MCF 10A (cell line): ENCODE measurements around the gene ACP6. TPM values are rescaled to one million over a fixed set of nuclear protein-coding genes. Genes with fewer than 3 reads are reported as not detected.

Experiments used
- BruUV-seq: library from RNA; stranded (reverse); fragments of 400-500 nt; replicated peaks from 2 replicates; lab custom pipeline; 2021; lab: Mats Ljungman, UMichigan
- CTCF ChIA-PET: fragments of 300-600 bp; sonication (Branson Sonifier 250); formaldehyde crosslinking; extraction: SDS; loops from one replicate; lab custom pipeline; 2021; ENCODE audit warnings: antibody characterized with exemption, inconsistent platforms; lab: Yijun Ruan, JAX
- POLR2A ChIA-PET: fragments of 300-600, 350-650 bp; sonication (Branson Sonifier 250); formaldehyde crosslinking; extraction: SDS; loops from one replicate; lab custom pipeline; 2020; ENCODE audit warnings: antibody characterized with exemption, inconsistent platforms; lab: Yijun Ruan, JAX
- DNase-seq: peaks from one replicate; pipeline ENCODE4 v3.0.0-alpha.2; 2018; ENCODE audit not compliant: unreplicated experiment
- H3K27ac Mint-ChIP-seq: one replicate; pipeline ENCODE4 v1.8.0; 2022; ENCODE audit warnings: mild to moderate bottlenecking, low read depth, mixed read lengths; ENCODE audit not compliant: unreplicated experiment
- H3K27me3 Mint-ChIP-seq: one replicate; pipeline ENCODE4 v1.8.0; 2022; ENCODE audit warnings: mixed read lengths; ENCODE audit not compliant: insufficient read depth, unreplicated experiment
- H3K36me3 Mint-ChIP-seq: one replicate; pipeline ENCODE4 v1.8.0; 2022; ENCODE audit warnings: mild to moderate bottlenecking, moderate library complexity, mixed read lengths; ENCODE audit not compliant: insufficient read depth, unreplicated experiment
- H3K4me1 Mint-ChIP-seq: one replicate; pipeline ENCODE4 v1.8.0; 2022; ENCODE audit warnings: mixed read lengths; ENCODE audit not compliant: insufficient read depth, unreplicated experiment
- H3K4me3 Mint-ChIP-seq: one replicate; pipeline ENCODE4 v1.8.0; 2022; ENCODE audit warnings: mild to moderate bottlenecking, moderate library complexity, mixed read lengths; ENCODE audit not compliant: unreplicated experiment
- H3K9me3 Mint-ChIP-seq: one replicate; pipeline ENCODE4 v1.8.0; 2022; ENCODE audit warnings: mixed read lengths; ENCODE audit not compliant: unreplicated experiment
- intact Hi-C: fragments of 100-400 bp; cut with micrococcal nuclease; formaldehyde crosslinking; loops from 2 replicates; pipeline ENCODE4 v1.14.1; 2022
- total RNA-seq: library from RNA; stranded (reverse); gene quantifications from 2 replicates; pipeline ENCODE4 v1.2.3, GENCODE V29; 2022
- TF ChIP-seq, protein P1 (sequence below): fragments of 200-600 bp; IDR thresholded peaks from one replicate; pipeline ENCODE4 v1.8.0; 2022; ENCODE audit warnings: antibody characterized with exemption, mild to moderate bottlenecking; ENCODE audit not compliant: unreplicated experiment

Gene ACP6
- total RNA-seq, 1 experiment from 2014 or later = 40.5 TPM

DNA sequence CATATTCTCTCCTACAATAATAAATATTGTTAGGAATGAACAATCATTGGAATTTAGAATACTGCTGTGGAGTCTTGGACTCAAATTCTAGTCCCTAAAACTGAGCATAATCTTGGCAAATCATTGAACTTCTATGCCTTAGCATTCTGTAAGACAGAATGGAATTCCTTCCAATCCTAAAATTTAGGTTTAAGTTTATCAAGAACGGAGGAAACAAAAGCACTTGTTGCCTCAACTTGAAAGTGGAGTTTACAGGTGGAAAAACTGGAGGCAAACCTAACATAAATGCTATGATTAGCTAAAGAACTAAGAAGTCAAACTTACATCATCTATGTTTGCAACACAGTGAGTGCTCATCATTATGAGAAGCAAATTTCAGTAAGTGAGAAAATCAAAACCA, 73.3 kb downstream of the ACP6 start:
- no TSS peak for BruUV-seq
- TF ChIP-seq, protein P1, sequence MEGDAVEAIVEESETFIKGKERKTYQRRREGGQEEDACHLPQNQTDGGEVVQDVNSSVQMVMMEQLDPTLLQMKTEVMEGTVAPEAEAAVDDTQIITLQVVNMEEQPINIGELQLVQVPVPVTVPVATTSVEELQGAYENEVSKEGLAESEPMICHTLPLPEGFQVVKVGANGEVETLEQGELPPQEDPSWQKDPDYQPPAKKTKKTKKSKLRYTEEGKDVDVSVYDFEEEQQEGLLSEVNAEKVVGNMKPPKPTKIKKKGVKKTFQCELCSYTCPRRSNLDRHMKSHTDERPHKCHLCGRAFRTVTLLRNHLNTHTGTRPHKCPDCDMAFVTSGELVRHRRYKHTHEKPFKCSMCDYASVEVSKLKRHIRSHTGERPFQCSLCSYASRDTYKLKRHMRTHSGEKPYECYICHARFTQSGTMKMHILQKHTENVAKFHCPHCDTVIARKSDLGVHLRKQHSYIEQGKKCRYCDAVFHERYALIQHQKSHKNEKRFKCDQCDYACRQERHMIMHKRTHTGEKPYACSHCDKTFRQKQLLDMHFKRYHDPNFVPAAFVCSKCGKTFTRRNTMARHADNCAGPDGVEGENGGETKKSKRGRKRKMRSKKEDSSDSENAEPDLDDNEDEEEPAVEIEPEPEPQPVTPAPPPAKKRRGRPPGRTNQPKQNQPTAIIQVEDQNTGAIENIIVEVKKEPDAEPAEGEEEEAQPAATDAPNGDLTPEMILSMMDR = no peak
- intact Hi-C loops = no loop called here
- no peak overlapping the region for H3K27ac Mint-ChIP-seq
- H3K9me3 Mint-ChIP-seq = no peaks in the 10 kb centered on the region
- peaks cover 5% of the 10 kb centered on the region for H3K36me3 Mint-ChIP-seq
- CTCF ChIA-PET = interaction anchor here (0.8 to 1.3 kb wide), 3 partner anchors 14 to 43 kb away, joined by 4 read pairs; no protein-coding TSS in a partner anchor
- no peaks in the 10 kb centered on the region for H3K27me3 Mint-ChIP-seq
- POLR2A ChIA-PET = interaction anchor here (0.9 to 1.2 kb wide), 3 partner anchors 8 to 74 kb away, joined by 3 to 4 read pairs (median 4); partner anchors contain the start of gene ACP6
- H3K4me3 Mint-ChIP-seq = no peak overlapping the region
- no peak for DNase-seq
- H3K4me1 Mint-ChIP-seq = peaks cover 14% of the 10 kb centered on the region

Other genes starting within 250 kb of the ACP6 start
- gene BCL9, start 129.0 kb downstream of the ACP6 start, total RNA-seq = 6.6 and 8.1 TPM in 2 replicates
- 0.28 TPM in 1 of 2 replicates, not detected in the other for gene GJA5, start 90.1 kb upstream of the ACP6 start, total RNA-seq
- not detected in 2 replicates for gene GJA8, start 232.3 kb upstream of the ACP6 start, total RNA-seq